HG03045 (cell line): ENCODE results near the gene FOXK1.

Experiments
- ATAC-seq: cut with Tn5 transposase; IDR thresholded peaks from one replicate; pipeline ENCODE4 v1.9.1; 2021; ENCODE audit warnings: mild to moderate bottlenecking, moderate library complexity; ENCODE audit not compliant: unreplicated experiment

Gene FOXK1

DNA sequence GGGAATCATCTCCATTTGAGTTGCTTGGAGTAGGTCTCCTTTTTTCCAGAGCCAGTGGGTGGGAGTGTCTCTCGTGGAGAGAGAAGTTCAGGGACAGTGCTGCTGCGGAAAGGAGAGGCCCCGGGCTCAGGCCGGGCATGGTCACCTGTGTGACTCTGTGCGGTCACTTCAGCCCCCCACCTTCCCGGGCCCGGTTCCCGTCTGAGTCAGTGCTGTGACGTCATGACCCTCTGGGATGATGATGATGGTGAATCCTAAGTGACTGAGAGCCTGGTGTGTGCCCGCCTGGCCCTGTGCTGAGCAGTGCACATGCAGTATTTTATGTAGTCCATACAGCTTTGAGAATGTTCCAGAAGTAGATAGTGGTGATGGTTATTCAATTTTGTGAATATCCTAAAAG lies 60.8 kb downstream of the FOXK1 start:
- ATAC-seq: no peak

DNA sequence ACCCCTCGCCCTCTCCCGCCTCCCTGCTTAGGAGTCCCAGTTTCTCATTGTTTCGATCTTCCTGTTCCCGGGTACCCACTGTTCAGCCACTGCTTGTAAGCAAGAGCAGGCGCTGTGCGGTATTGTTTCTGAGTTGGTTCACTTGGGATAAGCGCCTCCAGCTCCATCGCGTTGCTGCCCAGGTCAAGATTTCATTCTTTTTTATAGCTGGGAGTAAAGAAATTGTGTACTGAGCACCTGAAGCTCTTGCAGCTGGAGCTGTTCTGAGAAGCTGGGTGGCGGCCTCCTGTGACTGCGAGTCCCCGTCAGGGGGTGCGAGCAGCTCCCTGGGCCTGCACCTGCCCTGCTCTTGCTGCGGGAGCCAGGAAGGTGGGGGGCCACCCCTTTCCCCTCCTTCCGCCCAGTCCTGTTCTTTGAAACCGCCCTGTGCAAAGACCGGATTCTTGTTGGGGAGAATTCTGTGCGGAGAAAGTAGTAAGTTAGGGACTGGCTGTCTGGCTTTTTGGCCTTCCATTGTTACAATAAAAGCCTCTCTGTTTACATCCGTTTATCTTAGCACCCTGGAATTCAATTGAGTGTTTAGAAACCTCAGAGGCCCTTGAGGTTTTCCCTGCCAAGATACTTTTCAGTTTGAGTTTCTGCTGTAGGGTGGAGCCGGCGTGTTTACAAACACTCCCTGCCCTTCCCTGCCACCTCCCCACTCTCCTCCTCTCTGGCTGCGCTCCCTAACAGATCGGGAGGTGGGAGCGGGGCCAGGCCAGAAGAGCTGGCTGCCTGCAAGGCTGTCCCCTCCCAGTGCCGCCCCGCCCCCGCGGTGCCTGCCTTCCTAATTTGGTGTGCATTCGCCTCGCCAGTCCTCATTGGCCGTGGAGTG lies 62.5 kb downstream of the FOXK1 start:
- ATAC-seq: peak; percentile 71

DNA sequence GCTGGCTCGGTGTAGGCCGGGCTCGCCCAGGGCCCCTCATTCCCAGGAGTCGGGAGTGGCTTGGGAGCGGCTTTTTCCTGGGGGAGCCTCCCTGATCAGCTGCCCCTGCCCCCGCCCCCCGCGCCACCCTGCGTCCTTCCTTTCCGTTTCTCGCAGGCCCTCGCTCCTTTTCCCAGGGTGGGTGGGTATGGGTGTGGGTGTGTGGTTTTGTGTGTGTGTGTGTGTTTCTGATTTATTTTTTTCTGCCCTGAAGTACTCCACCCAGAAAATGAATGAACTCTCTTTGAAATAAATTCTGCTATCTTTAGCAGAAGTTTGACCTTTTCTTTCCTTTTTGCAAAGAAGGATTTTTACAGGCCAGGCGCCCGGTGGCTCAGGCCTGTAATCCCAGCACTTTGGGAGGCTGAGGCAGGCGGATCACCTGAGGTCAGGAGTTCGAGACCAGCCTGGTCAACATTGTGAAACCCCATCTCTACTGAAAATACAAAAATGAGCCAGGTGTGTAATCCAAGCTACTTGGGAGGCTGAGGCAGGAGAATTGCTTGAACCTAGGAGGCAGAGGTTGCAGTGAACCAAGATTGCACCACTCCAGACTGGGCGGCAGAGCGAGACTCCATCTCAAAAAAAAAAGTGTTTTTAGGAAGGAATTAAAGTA lies 63.3 kb downstream of the FOXK1 start:
- ATAC-seq: peak; percentile 17

DNA sequence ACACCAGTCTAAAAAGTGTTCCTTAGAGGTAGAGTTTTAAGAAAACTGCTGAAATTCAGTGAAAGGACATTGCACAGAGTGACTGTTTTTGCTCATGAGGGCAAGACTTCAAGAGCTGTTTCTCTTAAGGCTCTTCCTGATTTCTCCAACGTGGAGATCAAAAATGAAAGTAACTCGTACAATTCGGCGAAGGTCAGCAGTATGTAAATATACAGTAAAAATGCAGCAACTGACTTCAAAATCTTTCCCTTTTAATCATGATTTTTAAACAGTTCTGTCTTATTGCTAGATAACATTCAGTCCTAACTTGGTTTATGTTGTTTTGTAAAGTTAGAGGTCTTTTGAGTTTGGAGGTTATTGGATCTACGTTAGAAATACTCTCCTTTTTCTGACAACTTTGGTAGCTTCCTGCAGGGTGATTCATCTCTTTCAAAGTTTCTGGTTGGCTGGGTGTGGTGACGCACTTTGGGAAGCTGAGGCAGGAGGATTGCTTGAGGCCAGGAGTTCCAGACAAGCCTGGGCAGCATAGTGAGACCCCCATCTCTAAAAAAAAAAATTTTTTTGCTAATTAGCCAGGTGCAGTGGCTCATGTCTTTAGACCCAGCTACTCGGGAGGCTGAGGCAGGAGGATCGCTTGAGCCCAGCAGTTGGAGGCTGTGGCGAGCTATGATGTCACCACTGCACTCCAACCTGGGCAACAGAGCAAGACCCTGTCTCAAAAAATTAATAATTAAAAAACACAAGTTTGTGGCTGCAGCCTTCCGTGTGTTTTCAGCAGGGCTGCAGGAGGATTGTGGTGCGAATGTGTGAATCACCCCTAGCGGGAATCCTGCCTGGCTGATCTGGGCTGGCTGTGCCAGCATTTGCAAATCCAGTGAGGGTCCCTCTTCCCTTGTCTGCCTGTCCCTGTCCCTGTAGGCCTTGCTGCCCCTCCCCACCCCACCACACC lies 64.2 kb downstream of the FOXK1 start:
- ATAC-seq: no peak

DNA sequence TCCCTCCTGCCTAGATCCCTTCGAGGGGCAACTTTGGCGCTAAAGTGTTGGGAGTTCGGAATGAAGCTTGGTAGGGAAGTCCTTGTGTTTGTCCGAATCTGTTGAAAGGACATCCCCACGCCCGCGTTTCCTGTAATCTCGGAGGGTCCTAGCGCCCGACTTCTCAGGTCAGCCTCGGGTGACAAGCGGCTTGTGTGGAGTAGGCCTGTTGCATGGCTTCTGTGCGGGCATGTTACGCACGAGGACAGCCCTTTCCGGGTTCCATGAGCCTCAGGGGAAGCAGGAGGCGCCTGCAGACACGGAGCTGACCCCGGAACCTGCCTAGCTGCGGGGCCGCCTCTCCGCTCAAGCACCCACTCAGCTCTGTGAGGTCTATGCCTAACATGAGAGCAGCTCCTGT lies 64.9 kb downstream of the FOXK1 start:
- no peak for ATAC-seq

DNA sequence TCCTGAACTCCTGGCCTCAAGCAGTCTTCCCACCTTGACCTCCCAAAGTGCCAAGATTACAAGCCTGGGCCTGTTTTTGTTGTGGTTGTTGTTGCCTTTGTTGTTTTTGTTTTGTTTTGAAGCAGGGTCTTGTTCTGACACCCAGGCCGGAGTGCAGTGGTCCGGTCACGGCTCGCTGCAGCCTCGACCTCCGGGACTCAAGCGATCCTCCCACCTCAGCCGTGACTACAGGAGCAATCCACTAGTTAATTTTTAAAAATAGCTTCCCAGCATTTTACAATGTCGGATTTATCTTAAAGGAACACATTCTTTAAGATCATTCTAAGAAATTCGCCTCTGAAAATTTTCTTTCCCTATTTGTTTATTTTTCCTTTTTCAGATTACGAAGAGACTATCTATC lies 65.7 kb downstream of the FOXK1 start:
- no peak for ATAC-seq

DNA sequence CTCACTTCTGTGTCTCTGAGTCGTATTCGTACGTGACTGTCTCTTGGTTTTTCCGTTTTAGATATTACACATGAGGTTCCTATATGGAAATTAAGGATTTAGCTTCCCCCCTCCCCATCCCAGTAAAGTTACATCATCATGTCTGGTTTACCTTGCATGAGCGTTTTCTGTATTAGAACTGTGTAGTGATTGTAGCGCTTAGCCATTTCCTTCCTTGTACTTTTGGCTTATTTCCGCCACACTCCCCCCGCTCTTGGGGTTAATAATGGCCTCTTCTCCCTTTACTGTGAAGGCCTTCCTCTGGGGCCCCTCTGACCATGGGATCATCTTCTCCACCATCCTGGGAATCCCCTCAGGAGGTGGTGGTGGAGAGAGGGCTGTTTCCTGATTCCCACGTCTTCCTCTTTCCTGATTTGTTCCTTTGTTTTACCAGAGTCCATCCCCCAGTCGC lies 66.2 kb downstream of the FOXK1 start:
- no peak for ATAC-seq

DNA sequence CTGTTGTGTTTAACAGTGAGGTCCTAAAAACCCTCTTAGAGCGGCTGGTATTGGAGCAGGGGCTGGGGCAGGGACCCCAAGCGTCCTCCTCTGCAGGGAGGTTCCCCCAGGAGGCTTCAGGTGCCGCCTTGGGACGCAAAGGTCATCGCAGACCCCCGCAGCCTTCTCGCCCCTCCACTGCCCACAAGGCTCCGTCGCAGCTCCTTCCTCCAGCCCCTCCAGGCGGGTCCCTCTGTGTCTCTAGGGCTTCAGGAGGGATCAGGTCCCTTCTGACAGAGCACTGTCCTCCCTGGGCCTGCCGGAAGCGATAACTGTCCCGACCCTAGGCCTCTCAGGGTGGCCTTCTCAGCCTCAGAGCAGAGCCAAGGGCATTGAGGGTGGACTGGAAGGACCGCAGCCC lies 67.3 kb downstream of the FOXK1 start:
- no peak for ATAC-seq

DNA sequence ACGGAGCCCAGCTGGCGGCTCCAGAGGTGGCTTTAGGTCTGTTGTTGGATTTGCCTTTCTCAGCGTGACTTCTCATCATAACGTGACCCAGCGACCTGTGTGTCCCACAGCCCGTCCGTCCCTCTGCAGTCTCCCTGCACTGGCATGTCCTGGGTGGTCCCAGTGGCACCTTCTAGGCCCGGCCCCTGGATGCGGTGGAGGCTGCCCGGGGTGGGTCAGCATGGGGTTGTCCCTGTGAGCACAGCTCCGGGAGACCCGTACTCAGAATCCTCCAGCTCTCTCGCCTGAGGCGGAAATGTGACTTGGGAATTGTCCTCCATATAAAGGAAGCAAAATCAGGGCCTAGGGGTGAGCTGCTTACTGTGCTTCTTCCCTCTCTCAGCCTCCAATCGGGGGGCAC lies 67.7 kb downstream of the FOXK1 start:
- no peak for ATAC-seq

DNA sequence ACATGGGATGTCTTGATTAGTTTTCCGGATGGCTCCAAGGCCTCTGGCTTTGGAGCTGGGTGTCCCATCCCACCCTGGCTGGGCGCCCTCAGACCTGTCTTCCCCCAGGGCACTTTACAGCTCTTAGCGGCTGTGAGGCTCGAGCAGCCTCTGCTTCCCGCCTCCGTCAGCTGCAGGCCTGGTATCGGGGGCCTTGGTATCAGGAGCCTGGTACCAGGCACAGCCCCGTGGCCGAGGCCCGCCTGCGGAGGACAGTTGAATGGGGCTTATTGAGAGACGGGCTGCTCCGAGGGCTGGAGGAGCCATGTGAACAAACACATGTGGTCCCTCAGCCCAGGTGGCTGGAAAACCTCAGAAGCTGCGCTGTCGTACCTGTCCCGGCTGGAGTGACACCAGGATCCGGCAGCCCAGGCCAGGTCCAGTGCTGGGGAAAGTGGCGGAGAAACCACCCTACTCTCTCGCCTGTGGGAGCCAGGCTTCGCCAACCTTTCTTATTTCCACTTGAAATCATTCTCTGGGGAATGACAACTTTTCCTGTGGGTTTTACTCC lies 69.4 kb downstream of the FOXK1 start:
- no peak for ATAC-seq

DNA sequence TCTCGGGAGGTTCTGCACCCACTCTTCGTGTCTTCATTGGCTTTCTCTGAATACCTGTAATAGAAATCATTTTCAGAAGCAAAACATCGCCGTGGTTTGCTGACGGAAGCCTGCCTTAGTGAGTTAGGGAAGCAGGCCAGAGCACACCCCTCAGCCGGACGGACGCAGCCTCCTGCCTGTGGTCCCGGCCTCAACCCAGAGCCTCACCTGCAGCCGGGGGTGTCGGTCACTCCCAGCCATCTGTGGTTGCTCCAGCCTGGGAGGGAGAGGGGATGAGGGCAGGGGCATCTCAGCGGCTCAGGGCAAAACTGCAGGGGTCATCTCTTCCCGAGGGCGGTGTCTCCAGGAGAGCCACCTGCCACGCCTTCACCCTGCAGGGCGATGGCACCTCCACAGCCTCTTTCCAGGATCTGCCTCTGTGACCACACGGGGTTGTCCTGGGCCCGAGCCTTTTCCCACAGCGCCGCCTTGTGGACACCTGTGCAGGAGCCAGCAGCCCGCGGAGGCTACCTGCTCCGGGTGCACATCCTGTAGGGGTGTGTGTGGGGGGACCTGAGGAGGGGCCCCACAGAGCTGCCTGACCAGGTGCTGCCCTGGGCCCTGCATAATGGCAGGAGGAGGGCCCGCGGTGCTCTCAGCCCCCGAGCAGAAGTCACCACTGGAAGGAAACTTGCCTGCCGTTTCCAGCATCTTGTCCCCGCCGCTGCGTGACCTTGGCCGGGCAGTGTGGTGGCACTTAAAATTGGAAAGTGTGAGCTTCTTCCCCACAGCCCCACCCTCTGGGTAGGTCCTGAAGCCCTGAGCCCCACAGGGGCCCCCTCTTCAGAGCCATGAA lies 71.7 kb downstream of the FOXK1 start:
- no peak for ATAC-seq

DNA sequence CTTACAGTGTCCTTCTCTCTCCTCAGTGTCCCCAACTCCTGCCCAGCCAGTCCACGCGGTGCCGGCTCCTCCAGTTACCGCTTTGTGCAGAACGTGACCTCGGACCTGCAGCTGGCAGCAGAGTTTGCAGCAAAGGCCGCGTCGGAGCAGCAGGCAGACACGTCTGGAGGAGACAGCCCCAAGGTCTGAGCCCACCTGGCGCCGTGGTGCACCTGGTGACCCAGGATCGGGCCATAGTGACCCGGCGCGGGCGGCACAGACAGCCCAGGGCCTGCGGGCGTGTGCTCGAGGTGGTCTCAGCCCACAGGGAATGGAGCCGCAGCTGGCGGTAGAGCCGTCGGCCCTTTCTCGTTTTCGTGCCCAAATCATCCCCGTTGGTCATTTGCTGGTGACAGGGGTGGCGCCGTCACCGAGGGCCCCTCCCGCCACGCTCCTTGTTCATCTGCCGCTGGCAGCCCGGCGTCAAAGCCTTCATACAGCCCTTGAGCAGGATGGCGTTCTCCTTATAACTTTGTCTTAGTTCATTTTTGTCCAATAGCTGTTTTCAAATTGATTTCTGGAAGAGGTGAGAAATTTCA lies 72.4 kb downstream of the FOXK1 start:
- ATAC-seq: no peak

DNA sequence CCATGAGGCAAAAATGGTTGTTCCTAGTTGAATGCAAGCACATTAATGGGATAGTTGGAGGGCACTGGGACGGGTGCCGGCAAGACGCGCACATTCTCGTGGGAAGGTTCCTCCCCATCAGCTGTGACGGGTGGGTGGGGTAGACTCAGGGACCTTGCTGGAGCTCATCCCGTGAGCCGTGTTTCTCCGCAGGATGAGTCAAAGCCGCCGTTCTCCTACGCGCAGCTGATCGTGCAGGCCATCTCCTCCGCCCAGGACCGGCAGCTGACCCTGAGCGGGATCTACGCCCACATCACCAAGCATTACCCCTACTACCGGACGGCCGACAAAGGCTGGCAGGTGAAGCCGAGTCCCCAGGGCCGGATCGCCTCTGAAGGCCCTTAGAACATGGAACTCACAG lies 73.0 kb downstream of the FOXK1 start:
- no peak for ATAC-seq

DNA sequence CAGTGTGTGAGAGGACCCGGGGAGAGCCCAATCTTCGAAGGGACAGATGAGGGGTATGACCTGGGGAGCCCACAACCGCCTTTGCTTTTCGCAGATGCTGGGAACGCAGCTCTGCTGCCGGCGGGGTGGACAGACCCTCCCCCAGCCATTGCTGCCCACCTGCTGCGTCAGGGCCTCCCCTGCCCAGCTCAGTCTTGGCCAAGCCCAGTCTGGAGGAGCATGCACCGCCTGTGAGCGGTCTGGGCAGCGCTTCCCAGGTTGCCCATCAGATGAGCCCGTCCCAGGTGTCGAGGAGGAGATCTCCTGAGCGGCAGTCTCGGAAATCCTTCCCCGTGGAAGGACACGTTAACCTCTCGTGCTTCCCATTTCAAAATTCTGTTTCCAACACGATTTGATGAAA lies 76.0 kb downstream of the FOXK1 start:
- ATAC-seq: no peak

DNA sequence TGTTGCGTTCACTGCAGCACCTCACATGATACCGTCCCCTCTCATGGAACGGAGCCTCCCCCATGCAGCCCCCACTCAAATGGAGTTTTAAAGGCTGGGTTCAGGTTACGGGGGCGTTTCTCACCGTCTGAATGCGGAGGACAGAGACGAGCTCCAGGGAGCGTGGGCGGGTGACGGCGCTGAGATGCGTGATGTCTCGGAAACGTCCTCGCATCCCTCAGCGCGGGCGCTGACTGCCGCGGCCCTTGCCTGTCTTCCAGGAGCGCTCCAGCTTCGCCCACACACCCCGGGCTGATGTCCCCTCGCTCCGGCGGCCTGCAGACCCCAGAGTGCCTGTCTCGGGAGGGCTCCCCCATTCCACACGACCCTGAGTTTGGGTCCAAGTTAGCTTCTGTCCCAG lies 76.7 kb downstream of the FOXK1 start:
- ATAC-seq: no peak

DNA sequence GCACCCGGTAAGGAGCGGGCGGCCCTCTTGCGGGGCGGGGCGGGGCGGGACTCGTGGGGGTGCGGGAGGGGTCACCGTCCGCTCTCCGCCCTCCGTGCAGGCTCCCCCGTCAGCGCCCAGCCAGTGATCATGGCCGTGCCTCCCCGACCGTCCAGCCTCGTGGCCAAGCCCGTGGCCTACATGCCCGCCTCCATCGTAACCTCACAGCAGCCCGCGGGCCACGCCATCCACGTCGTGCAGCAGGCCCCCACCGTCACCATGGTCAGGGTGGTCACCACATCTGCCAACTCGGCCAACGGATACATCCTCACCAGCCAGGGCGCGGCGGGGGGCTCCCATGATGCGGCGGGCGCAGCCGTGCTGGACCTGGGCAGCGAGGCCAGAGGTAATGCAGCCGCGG lies 77.1 kb downstream of the FOXK1 start:
- no peak for ATAC-seq

DNA sequence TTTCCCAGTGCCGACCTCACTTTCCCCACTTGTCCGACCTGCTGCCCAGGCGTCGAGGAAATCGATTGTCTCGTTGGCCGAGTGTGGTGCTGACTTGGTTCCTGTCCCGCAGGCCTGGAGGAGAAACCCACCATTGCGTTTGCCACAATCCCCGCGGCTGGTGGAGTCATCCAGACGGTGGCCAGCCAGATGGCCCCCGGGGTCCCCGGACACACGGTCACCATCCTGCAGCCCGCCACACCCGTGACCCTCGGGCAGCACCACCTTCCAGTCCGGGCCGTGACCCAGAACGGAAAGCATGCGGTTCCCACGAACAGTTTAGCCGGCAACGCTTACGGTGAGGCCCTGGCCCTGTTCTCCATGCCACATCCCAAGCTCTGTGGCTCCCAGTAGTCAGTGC lies 78.9 kb downstream of the FOXK1 start:
- no peak for ATAC-seq

DNA sequence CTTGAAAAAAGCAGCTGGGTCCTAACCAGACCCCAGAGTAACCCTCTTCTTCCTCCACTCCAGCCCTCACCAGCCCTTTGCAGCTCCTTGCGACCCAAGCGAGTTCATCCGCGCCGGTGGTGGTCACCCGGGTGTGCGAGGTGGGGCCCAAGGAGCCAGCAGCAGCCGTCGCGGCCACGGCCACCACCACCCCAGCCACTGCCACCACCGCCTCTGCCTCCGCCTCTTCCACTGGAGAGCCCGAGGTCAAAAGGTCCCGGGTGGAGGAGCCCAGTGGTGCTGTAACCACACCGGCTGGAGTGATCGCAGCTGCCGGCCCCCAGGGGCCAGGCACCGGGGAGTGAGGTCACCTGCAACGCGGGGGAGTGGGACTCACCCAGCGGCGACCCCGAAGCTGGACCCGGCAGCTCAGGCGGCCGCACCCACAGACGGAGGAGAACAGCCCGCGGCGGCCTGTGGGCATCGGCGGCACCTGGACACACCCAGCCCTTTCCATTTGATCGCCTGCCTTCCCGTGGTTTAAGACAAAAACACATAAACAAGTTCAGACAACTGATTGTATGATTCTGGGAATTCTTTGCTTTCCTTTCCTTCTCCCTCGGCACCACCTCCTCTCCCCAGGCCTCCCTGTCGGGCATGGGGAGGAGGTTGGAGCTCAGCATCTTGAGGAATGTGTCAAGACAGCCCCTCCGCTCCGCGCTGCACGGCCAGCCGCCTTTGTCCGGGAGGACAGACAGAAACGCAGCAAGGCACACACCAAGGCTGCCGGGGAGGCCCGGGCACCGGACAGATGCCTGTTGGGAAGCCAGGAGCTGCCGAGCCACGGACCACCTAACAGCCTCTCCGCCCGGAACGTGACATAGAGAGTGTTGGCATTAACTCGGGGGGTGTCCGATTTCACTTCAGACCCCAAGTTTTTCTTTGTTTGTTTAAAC lies 80.3 kb downstream of the FOXK1 start:
- ATAC-seq: no peak
